Panc1 (cell line): ENCODE data around the gene CHMP1A. TPM values are rescaled to one million over a fixed set of nuclear protein-coding genes. Genes with fewer than 3 reads are reported as not detected.

Experiments
- ATAC-seq: fragments of 200-7000 bp; cut with Tn5 transposase; 2 replicates; pipeline ENCODE4 v1.9.1; 2020; ENCODE audit warnings: mild to moderate bottlenecking, moderate library complexity
- BruUV-seq: library from RNA; stranded (reverse); fragments of 400-500 nt; replicated peaks from 2 replicates; lab custom pipeline; 2021; lab: Mats Ljungman, UMichigan
- CTCF ChIA-PET: fragments of 300-600 bp; sonication (Branson Sonifier 250); formaldehyde crosslinking; loops from one replicate; lab custom pipeline; 2022; ENCODE audit warnings: antibody characterized with exemption; lab: Charles Lee
- POLR2A ChIA-PET: fragments of 300-600 bp; sonication (Branson Sonifier 250); formaldehyde crosslinking; loops from one replicate; lab custom pipeline; 2022; ENCODE audit warnings: antibody characterized with exemption; lab: Charles Lee
- DNase-seq: peaks from one replicate; pipeline ENCODE4 v3.0.0-alpha.2; 2010; ENCODE audit warnings: low read depth, low spot score
- H3K27ac ChIP-seq: 2 replicates; pipeline ENCODE4 v1.5.1; 2011; ENCODE audit warnings: mild to moderate bottlenecking, low read length, inconsistent platforms
- H3K27me3 ChIP-seq: fragments of 200-500 bp; sonication (Bioruptor generic); 2 replicates; pipeline ENCODE4 v1.6.0; 2014; ENCODE audit warnings: low read length, inconsistent platforms; ENCODE audit not compliant: control insufficient read depth, insufficient read depth
- H3K36me3 ChIP-seq: fragments of 200-500 bp; sonication (Bioruptor generic); 2 replicates; pipeline ENCODE4 v1.5.1; 2014; ENCODE audit warnings: inconsistent platforms, mild to moderate bottlenecking, low read length, moderate library complexity; ENCODE audit not compliant: control insufficient read depth, insufficient read depth
- H3K4me1 ChIP-seq: 2 replicates; pipeline ENCODE4 v1.5.1; 2011; ENCODE audit warnings: inconsistent platforms, mild to moderate bottlenecking, low read length, moderate library complexity; ENCODE audit not compliant: control insufficient read depth, insufficient read depth
- H3K4me3 ChIP-seq, 2 experiments: 2 replicates each; pipeline ENCODE4 v1.5.1; 2011 to 2012; ENCODE audit warnings: low read depth in 2 of 2, low read length in 2 of 2, mild to moderate bottlenecking in 2 of 2, inconsistent platforms in 1 of 2, moderate library complexity in 1 of 2
- H3K9me3 ChIP-seq: fragments of 200-500 bp; sonication (Bioruptor generic); 2 replicates; pipeline ENCODE4 v1.5.1; 2014; ENCODE audit warnings: low read depth, mild to moderate bottlenecking, inconsistent platforms, low read length, moderate library complexity; ENCODE audit not compliant: control insufficient read depth, insufficient read depth
- POLR2AphosphoS5 ChIP-seq: IDR thresholded peaks from 2 replicates; pipeline ENCODE4 v1.6.1; 2012; ENCODE audit warnings: mild to moderate bottlenecking, low read depth, low read length, moderate library complexity
- SIN3A ChIP-seq: IDR thresholded peaks from 2 replicates; pipeline ENCODE4 v1.6.1; 2012; ENCODE audit warnings: low read depth, mild to moderate bottlenecking, low read length, moderate library complexity, borderline replicate concordance; ENCODE audit not compliant: insufficient read depth
- TCF7L2 ChIP-seq: IDR thresholded peaks from 2 replicates; pipeline ENCODE4 v1.6.1; 2011; ENCODE audit warnings: mild to moderate bottlenecking, low read depth, low read length, inconsistent platforms
- in situ Hi-C: cut with HindIII; loops from 2 replicates; pipeline ENCODE4 v1.10.0; 2016; ENCODE audit warnings: low sequenced_read_pairs, low pct_unique_long_range_greater_than_20kb
- intact Hi-C: fragments of 100-400 bp; cut with micrococcal nuclease; formaldehyde crosslinking; loops from one replicate; pipeline ENCODE4 v1.10.0; 2022; ENCODE audit not compliant: unreplicated experiment
- total RNA-seq: library from RNA; stranded (reverse); gene quantifications from one replicate; pipeline ENCODE4 v1.2.1, GENCODE V29; 2021; ENCODE audit not compliant: unreplicated experiment
- TF ChIP-seq, protein P1 (sequence below): fragments of 450-650 bp; IDR thresholded peaks from 2 replicates; pipeline ENCODE4 v1.5.1; 2017; ENCODE audit warnings: mild to moderate bottlenecking
- TF ChIP-seq, protein P2 (sequence below), 2 experiments: IDR thresholded peaks; 2 replicates each; pipeline ENCODE4 v1.6.1; 2011 to 2012; ENCODE audit warnings: low read depth in 2 of 2, control low read depth in 1 of 2, low read length in 1 of 2, mild to moderate bottlenecking in 1 of 2, moderate library complexity in 1 of 2; ENCODE audit not compliant: insufficient read depth in 1 of 2

Gene CHMP1A
- total RNA-seq, 1 experiment from 2014 or later, result 98.0 TPM

DNA sequence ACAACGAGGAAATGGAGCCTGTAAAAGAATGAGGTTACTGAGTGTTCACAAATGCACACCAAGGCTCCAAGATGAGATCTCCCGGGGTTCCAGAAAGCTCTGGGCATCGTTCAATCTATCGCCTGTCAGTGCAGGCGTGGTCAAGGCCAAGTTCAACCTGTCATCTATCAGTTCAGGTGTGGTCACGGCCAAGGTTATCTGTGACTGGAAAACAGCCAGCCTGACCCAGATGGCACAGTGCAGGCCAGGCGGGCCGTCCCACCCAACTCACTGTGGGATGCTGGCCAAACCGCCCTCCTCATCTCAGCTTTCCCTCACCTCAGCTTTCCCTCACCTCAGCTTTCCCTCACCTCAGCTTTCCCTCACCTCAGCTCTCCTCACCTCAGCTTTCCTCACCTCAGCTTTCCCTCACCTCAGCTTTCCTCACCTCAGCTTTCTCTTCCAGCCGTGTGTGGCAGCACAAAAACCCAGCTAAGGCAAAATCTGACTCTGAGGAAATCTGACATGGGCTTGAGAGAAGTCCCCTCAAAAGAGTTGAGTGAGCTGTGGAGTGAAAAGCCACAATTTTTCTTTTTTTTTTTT lies 2.4 kb downstream of the CHMP1A start:
- no peaks in the 10 kb centered on the region for H3K9me3 ChIP-seq
- CTCF ChIA-PET, result interaction anchor here (0.7 kb wide), 1 partner anchor 216 kb away, joined by 3 read pairs; no protein-coding TSS in a partner anchor
- no peak overlapping the region for H3K4me3 ChIP-seq
- in situ Hi-C loops (no loop called here), intact Hi-C loops (no loop called here)
- no peak for TF ChIP-seq TCF7L2
- TF ChIP-seq, protein P1, sequence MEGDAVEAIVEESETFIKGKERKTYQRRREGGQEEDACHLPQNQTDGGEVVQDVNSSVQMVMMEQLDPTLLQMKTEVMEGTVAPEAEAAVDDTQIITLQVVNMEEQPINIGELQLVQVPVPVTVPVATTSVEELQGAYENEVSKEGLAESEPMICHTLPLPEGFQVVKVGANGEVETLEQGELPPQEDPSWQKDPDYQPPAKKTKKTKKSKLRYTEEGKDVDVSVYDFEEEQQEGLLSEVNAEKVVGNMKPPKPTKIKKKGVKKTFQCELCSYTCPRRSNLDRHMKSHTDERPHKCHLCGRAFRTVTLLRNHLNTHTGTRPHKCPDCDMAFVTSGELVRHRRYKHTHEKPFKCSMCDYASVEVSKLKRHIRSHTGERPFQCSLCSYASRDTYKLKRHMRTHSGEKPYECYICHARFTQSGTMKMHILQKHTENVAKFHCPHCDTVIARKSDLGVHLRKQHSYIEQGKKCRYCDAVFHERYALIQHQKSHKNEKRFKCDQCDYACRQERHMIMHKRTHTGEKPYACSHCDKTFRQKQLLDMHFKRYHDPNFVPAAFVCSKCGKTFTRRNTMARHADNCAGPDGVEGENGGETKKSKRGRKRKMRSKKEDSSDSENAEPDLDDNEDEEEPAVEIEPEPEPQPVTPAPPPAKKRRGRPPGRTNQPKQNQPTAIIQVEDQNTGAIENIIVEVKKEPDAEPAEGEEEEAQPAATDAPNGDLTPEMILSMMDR, result no peak
- H3K27me3 ChIP-seq, result no peaks in the 10 kb centered on the region
- H3K36me3 ChIP-seq, result peaks cover 18% of the 10 kb centered on the region; the same call in 1 of the 2 replicates
- no peak overlapping the region for H3K27ac ChIP-seq
- no peak for DNase-seq
- H3K4me1 ChIP-seq, result no peaks in the 10 kb centered on the region
- TSS peak; percentile 69 for BruUV-seq
- POLR2A ChIA-PET, result no interaction called here
- ATAC-seq, result no peak

DNA sequence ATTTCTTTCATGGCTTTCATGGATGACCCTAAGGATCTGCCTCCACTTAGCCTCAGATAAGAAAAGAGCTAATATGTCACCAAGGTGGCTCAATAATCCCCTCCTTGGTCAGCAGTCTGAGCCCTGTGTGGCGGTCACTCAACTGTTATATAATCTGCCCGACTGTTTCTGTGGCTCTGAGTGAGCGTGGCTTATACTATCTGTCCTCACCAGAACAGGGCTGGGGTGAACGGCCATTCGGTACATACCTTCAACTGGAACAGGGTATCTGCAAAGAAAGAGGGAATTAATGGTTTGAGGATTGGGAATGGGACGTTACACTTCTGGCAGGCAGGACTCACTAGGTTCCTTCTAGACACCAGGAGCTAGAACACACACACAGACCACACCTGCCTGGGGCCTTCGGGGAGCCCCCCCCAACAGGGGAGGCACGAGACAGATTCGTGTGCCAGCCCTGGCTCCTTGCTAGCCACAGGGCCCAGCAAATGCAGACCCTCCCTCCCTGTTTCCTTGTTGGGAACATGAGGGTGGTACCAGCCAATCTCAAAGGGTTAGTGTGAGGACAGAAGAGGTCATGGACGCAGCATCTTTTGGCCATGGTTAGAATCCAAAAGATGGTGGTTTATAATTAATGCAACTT lies 3.7 kb downstream of the CHMP1A start:
- CTCF ChIA-PET, result no interaction called here
- H3K4me3 ChIP-seq, result no peak overlapping the region
- peaks cover 18% of the 10 kb centered on the region; the same call in 1 of the 2 replicates for H3K36me3 ChIP-seq
- DNase-seq (no peak), ATAC-seq (no peak)
- H3K4me1 ChIP-seq, result no peaks in the 10 kb centered on the region
- POLR2A ChIA-PET, result interaction anchor here (0.6 to 0.7 kb wide), 2 partner anchors 63 to 177 kb away, joined by 3 to 19 read pairs; no protein-coding TSS in a partner anchor
- in situ Hi-C loops, result no loop called here
- BruUV-seq, result TSS peak; percentile 42
- no peaks in the 10 kb centered on the region for H3K9me3 ChIP-seq
- no peaks in the 10 kb centered on the region for H3K27me3 ChIP-seq
- H3K27ac ChIP-seq, result no peak overlapping the region
- TF ChIP-seq TCF7L2 (no peak), SIN3A (no peak), POLR2AphosphoS5 (no peak)
- TF ChIP-seq, protein P1, result no peak
- TF ChIP-seq, protein P2, sequence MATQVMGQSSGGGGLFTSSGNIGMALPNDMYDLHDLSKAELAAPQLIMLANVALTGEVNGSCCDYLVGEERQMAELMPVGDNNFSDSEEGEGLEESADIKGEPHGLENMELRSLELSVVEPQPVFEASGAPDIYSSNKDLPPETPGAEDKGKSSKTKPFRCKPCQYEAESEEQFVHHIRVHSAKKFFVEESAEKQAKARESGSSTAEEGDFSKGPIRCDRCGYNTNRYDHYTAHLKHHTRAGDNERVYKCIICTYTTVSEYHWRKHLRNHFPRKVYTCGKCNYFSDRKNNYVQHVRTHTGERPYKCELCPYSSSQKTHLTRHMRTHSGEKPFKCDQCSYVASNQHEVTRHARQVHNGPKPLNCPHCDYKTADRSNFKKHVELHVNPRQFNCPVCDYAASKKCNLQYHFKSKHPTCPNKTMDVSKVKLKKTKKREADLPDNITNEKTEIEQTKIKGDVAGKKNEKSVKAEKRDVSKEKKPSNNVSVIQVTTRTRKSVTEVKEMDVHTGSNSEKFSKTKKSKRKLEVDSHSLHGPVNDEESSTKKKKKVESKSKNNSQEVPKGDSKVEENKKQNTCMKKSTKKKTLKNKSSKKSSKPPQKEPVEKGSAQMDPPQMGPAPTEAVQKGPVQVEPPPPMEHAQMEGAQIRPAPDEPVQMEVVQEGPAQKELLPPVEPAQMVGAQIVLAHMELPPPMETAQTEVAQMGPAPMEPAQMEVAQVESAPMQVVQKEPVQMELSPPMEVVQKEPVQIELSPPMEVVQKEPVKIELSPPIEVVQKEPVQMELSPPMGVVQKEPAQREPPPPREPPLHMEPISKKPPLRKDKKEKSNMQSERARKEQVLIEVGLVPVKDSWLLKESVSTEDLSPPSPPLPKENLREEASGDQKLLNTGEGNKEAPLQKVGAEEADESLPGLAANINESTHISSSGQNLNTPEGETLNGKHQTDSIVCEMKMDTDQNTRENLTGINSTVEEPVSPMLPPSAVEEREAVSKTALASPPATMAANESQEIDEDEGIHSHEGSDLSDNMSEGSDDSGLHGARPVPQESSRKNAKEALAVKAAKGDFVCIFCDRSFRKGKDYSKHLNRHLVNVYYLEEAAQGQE (IDR thresholded peaks at IDR 0.05; ENCODE audit: insufficient read depth in 1 of 2, low read depth in 2 of 2, low read length in 1 of 2), result no peak
- intact Hi-C loops, result no loop called here
